COLO668 (cell line): ENCODE measurements around the gene CCDC86.

ENCODE experiments used
- DNase-seq: peaks from one replicate; lab custom pipeline; 2025; ENCODE audit not compliant: unreplicated experiment; lab: John Stamatoyannopoulos, UW

CCDC86 gene

DNA sequence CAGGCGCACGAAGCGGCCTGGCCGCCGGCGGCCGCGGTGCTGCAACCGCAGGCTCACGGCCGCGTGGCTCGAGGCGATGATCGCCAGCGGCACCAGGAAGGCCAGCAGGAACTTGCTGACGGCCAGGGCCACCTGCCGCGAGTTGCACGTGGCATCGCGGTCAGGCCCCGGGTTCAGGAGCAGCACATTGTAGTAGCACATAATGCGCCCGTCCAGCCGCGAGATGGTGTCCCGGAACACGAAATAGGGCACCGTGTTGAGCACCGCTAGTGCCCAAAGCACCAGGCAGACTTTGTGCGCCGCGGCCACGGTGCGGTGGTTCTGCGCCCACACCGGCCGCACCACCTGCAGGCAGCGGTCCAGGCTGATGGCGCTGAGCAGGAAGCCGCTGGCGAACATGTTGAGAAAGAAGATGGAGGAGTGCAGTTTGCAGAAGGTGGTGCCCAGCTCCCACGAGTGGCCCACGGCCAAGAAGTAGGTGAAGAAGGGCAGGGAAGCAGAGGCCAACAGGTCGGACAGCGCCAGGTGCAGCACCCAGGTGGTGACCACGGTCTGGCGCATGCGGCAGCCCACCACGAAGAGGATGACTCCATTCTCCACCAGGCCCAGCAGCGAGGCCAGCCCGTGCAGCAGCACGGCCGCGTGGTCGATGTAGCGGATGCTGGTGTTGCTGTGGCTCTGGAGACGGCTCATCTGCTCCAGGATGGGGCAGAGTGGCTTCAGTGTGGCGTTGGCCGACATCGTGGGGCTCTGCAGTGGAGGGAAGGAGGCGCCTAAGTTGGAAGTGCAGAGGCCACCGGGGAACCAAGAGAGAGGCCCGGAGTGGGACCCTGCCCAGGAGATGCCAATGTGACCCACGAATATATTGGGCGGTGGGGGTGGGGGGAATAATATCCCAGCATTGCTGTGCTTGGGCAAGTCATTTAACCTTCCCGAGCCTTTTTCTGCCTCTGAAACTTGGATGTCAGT lies 11.4 kb downstream of the CCDC86 start:
- DNase-seq, result no peak

DNA sequence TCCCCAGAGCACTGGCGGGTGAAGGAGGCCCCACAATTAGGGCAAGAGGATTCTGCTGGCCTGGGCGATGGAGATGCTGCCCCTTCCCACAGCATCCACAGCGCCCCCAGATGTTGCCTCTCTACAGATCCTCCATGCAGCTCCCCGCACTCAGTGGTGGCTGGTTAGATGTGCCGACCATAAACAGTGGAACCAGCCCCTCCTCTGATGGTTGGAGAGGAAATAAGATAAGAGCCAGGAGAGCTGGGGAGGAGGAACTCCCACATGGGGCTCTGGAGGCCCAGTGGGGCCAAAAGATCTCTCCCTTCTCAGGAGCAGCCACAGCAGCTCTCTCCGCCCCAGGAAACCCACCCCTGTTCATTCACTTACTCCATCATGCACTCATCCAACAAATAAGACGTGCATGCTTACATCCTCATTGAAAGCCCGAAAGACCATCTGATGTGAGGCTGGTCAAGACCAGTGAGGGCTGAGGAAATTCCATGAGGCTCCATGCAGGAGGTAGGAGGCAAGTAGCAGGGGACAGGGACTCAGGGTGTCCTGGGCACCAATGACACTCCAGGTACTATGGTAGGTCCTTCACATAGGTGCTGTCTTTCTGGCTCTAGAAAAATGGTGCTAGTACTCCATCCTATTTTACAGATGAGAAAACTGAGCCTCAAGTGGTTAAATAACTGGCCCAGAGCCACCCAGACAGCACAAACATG lies 12.4 kb downstream of the CCDC86 start:
- DNase-seq, result no peak

DNA sequence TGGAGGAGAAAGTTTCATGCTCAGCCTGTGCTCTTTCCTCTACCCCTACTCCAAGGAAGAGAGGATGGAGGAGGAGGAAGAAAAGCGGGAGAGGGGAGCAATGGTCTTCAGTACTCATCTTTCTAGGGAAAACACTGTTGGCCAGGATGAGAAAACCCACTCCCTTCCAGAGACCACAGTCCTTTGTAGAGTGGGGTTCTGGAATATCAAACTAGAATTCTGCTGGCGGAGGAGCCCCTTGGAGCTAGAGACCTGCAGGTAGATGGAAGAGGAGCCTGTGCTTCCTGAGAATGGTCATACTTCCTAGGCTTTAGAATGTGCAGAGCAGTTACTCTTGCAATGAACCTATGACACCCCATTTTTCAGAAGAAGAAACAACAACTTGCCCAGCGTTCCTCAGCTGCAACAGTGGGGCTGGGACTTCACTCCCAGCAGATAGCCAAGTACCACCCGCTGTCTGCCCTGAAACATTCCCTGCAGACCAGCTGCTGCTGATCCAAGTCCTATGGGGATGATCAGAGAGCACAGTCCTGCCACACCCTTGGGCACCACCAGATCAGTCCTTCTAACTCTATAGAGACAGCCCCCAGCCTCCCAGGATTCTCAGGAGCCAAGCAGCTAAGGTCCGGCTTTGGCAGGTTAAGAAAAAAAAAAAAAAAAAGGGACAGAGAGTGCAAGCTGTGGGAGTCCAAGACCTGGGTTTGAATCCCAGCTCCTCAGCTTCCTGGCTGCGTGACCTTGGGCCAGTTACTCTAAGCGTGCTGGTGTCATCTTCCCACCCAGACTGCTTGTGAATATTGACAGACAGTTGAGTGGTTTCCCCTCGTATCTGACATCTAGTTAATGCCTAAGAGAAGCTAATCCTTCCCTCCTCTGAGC lies 13.2 kb downstream of the CCDC86 start:
- no peak for DNase-seq

DNA sequence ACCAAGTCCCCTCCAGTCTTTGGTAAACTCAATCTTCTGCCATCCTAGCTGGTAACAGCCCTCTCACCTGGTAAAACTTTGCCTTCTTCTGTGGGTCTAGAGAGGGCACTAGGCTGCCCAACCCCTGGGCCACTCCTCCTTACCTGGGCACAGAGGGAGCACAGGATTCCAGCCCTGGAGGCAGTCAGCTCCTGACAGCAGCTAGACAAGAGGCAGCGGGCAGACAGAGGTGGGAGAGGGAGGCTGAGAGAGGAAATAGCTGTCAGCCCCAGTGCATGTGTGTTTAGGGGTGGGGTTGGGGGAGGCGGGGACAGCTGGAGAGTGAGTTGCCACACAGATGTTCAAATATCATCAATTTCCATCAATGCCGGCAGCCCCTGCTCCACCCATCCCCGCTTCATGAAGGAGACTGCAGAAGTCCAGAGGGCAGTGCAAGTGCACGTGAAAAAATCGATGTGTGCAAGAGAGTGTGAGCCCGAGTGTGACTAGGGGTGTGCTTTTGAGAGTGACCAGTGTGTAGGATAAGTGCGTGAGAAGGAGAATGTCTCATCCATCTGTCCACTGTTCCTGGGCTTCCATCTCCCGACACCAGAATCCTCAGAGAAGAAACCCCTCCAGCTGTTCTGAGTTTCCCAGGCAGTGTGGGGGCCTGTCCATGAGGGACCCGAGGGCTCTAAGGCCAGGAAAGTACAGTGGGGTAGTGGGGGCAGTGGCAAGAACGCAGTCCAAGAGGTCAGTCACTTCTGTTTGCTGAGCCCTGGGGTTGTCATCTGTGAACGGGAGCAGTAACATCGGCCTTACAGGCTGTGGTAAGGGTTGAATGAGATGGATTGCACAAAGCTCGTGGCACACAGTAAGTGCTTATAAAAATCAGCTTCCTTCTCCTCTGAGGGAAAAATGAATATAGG lies 14.1 kb downstream of the CCDC86 start, which contains the start of gene PTGDR2:
Gene PTGDR2 (minus strand): TSS at position 225 of the 908 bp plus-strand sequence. CDS start 2,228 bp downstream, outside the sequence.
- DNase-seq, result peak; percentile 25

DNA sequence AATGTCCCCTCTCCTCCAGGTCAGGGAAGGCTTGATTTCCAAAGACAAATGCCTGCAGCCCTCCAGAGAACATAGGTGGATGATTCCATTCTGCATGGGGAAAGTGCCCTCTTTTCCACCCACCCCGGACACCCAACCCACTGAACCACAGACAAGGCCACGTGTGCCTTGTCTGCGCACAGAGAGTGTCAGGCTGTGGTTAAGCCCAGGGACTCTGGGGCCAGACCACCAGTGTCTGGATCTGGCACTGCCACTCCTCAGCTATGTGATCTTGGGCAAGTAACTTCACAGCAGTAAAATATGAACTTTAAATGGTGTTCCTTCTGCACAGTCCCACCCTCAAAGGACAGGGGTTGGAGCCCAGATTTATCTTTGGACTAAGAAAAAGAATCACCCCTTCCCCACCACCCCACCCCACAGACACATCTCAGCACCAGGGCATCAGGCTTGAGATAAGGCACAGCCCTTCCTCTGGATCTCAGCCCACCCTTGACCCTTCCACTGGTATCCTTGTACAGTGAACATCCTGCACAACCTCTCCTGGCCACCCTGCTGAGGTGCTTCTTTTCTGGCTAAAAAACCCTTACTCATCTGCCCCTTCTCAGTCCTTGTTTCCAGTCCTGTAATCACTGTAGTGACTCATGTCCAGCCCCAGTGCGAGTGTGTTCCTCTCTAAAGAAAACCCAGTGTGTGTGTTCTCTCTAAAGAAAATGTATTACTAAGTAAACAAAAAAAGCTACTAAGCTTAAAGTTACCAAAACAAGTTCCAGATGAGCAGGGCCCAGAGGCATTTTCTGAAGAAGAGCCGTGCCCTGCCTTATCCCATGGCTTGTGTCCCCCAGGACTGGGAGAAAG lies 15.7 kb downstream of the CCDC86 start:
- DNase-seq, result no peak

DNA sequence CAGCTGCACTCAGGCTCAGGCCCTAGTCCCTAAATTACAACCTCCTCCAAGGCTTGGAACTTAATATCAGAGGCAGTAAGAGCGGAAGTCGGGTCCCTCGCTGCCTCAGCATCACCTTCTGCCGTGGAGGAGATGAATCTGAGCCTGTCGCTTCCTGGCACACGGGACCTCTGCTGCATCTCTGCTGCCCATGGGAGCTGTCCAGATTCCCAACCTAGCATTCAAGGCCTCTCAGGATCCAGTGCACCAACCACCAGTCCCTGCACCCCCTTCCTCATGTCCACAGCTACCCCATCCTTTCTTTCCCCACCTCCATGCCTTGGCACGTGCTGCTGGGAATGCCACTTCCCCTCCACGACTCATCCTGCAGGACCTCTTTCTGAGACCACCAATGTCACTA lies 16.3 kb downstream of the CCDC86 start:
- DNase-seq, result no peak

DNA sequence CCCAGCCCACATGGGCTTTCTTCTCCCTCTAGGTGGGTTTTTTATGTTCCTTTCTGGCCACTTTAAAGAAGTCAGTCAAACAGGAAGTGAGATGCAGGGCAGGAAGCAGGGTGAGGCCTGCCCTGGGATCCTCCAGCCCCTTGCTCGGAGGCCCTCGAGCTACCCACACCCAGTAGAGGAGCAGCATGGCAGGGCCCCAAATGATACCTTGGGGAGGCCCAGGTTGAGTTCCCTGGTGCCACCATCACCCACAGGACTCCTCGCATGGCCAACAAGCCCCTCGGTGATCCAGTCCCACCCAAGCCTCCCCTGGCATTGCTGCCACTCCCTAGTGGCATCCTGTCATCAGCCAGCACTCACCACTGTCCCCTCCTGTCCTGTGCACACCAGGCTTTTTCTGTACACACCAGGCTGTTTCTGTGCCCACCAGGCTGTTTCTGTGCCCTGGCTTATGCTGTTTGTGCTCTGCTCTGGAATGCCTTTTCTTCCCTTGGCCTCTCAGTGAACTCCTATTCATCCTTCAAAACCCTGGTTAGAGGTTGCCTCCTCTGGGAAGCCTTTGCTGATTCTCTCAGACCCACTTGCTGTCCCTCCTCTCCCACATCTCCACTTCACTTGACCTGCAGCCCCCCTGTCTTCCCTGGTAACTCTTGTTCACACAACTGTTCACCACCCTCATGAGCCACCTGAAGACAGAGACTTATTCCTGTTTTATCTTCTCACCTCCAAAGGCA lies 17.0 kb downstream of the CCDC86 start:
- no peak for DNase-seq

DNA sequence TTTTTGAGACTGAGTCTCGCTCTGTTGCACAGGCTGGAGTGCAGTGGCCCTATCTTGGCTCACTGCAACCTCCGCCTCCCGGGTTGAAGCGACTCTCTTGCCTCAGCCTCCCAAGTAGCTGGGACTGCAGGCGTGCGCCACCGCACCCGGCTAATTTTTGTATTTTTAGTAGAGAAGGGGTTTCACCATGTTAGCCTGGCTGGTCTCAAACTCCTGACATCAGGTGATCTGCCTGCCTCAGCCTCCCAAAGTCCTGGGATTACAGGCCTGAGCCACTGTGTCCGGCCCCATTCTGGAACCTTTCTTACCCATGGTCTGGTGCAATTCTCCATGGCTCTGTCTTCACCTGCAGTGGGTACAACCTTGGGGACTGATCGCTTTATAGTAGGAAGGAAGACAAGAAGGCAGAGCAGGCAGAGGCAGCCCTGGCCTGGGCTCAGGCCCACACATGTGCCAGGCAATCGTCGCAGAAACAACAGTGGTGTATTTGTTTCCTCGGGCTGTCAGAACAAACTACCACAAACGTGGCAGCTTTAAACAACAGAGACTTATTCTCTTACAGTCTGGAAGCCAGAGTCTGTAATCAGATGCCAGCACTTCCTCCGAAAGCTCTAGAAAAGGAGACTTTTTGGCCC lies 17.8 kb downstream of the CCDC86 start:
- DNase-seq, result no peak

DNA sequence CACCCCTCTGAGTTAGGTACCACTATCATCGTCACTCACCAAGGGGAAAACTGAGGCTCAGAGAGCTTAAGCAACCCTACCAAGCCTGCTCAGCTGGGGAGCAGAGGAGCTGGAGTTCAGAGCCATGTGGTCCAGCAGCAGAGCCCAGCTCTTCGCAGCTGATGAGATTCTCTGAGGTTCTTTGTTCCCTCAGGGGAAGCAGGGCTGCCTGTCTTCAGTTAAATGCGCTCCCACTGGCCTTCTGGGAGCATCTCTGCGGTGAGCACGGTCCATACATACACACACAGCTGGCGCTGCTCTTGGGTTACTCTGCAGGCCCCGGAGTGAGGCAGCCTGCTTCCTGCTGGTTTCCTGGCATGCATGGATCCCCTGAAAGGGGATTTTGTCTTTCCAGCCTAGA lies 19.0 kb downstream of the CCDC86 start:
- DNase-seq, result peak; percentile 24

DNA sequence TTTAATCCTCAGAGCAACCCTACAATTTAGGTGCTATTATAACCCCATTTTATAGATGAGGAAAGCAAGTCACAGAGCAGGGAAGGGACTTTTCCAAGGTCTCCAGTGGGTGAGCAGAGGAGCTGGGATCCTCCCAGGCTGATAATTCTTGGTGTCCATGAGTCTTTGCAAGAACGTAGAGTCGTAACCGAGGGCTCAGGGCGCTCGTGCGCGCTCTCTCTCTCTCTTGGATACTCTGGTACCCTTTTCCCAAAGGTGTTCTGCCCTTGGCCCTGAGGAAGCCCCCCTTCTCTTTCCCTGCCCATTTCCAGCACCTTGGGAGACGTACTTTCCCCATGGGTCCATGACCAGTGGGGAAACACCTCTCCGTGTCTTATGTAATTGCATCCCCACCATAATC lies 20.3 kb downstream of the CCDC86 start:
- no peak for DNase-seq

DNA sequence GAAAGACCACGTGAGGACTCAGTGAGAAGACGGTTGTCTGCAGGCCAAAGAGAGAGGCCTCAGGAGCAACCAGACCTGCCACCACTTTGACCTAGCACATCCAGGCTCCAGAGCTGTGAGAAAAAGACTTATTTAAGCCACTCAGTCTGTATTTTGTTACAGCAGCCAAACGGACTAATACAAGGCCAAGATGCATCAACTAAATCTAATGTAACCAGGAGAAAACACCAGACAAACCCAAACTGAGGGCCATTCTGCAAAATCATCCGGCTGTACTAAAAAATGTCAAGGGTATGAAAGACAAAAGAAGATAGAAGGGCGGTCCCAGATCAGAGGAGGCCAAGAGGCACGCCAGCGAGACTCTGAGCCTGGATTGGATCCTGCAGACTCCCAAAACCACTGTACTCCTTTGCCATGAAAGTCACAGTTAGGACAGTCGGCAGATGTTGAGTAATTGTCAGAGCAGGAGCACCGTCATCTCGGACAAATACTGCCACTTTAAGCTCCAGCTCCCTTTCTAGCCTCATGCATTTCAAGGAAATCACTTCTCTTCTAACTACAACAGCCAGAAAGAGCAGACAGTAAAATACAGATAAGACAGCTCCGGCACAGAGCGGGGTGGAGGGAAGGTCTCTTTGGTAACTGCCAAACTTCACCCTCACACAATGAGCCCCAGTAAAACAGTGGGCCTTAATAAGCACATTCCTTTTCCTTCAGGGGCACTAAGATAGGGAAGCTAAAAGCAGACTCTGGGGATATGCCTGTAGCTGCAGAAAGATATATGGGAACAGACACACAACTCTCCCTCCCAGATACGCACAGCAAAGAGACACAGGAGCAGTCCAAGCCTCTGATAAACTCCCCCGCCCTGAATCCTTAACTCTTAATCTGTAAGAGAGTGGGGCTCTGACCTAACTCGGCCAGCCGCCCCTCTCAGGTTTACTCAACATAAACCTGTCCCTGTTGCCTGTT lies 21.9 kb downstream of the CCDC86 start:
- DNase-seq, result no peak

DNA sequence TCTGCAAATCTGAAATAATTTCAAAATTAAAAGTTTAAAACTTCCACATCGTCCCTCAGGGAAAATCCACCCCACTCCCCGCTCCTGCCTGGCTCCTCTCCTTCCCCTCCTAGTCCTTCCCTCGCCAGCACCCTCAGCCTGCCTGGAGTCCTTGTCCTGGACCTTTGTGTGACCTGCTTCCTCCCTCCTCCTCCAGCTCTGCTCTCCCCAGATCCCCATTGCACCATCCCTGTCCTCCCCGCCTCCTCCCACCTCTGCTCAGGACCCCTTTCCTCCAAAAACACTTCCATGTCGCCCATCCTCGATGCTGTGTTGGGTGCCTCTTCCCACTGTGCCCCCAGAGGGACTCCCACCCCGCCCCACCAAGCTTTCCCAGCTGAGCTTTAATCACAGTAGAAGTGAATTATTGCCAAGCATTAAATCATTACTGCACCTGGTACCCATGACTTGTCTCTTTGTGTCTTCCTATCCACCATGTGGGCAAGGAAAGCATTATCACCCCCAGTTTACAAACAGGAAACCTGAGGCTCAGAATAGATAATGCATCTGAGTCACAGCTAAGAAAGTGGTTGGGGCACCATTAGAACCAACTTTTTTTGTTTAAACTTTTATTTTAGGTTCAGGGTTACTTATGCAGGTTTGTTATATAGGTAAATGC lies 23.1 kb downstream of the CCDC86 start:
- DNase-seq, result no peak

DNA sequence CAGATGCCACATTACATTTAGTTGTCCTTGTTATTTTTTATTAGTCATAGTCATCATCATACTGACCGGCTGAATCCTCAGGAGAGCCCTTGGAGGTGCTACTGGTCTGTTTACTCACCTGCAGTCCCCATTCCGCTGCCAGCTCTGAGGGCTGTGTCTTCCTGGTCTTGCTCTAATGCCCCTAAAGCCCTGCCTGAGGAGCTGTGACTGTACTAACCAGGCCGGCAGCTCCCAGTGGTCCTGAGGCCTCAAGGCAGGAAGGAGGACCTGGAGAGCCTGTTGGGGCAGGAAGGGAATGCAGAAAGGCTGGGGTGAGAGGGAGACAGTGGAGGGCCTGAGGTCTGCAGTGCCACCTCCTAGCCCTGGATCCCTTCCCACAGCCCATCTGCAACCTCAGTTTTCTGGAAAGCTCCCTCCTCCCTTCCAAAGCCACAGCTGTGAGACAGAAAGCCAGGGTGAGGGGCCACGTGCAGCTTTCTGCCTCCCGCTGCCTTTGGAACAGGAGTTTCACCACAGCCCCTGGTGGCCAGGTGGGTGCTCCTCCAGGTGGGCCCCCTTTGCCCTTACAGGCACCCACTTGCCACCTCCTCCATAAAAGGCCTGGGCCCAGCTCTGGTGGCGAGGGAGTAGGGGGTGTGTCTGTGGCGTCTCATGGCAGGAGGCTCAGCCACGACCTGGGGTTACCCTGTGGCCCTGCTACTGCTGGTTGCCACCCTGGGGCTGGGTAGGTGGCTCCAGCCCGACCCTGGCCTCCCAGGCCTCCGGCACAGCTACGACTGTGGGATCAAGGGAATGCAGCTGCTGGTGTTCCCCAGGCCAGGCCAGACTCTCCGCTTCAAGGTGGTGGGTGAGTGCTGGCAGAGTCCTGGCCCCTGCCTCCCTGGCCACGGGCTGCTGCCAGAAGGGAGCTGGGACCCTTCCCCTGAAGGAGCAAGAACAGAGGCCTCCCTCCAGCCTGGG lies 25.3 kb downstream of the CCDC86 start, which contains the start of gene ZP1:
Gene ZP1 (plus strand): TSS at position 632 of the 960 bp plus-strand sequence. CDS start 20 bp downstream, at position 652.
- peak; percentile 80 for DNase-seq

DNA sequence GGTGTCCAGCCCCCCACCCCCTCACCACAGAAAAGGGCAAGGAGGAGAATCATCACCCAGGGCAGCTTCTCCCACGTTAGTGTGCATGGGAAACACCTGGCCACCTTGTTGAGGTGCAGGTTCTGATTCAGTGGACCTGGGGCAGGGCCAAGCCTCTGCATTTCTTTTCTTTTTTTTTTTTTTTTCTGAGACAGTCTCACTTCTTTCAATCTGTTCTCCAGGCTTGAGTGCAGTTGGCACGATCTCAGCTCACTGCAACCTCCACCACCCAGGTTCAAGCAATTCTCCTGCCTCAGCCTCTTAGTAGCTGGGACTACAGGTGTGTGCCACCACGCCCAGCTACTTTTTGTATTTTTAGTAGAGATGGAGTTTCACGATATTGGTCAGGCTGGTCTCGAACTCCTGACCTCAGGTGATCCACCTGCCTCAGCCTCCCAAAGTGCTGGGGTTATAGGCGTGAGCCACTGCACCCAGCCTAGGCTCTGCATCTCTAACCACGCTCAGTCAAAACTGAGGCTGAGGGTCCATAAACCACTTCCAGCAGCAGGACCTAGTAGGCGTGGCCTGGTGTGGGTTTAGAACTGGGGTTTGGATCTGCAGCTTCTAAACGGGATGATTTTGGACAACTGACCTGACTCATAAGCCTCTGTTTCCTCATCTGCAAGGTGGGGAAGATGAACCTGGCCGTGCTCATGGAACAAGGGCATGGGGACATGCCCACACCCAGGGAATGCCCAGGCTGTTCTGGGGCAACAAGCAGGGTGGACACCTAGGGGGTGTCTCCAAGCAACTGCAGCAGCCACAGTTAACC lies 26.2 kb downstream of the CCDC86 start:
- no peak for DNase-seq
